Embryonic facial prominence (tissue), 1 donor: Measurements from ENCODE around the gene OSBPL9.

ENCODE experiments used
- DNase-seq: peaks from one replicate; pipeline ENCODE4 v3.0.0-alpha.2; 2016; ENCODE audit errors: extremely low spot score

The OSBPL9 gene

GRCh38 chr1:51616903-51617708 lies at the start of gene OSBPL9:
OSBPL9 (plus strand) TSS chr1:51617092; CDS start chr1:51617111, 19 bp downstream.
- peak; percentile 86 for DNase-seq

GRCh38 chr1:51567653-51568052 lies 49.2 kb upstream of the OSBPL9 start:
- no peak for DNase-seq

DNA sequence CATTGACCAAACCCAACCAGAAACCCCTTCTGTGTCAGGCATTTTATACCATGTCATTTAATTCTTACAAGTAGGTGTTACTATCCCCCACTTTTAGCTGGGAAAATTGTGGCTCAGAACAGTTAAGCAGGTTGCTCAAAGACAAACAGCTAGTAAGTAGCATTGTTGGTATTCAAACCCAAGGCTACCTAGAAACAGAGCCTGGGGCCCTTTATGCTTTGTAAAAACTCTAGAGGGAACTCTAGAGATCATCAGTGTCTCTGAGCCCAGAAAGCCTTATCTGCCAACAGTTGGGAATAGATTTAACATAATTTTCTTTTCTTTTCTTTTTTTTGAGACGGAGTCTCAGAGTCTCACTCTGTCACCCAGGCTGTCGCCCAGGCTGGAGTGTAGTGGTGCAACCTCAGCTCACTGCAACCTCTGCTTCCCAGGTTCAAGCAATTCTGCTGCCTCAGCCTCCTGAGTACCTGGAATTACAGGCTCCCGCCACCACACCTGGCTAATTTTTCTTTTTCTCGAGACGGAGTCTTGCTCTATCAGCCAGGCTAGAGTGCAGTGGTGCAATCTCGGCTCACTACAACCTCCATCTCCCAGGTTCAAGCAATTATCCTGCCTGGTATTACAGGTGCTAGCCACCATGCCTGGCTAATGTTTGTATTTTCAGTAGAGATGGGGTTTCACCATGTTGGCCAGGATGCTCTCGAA lies 48.5 kb upstream of the OSBPL9 start:
- no peak for DNase-seq

DNA sequence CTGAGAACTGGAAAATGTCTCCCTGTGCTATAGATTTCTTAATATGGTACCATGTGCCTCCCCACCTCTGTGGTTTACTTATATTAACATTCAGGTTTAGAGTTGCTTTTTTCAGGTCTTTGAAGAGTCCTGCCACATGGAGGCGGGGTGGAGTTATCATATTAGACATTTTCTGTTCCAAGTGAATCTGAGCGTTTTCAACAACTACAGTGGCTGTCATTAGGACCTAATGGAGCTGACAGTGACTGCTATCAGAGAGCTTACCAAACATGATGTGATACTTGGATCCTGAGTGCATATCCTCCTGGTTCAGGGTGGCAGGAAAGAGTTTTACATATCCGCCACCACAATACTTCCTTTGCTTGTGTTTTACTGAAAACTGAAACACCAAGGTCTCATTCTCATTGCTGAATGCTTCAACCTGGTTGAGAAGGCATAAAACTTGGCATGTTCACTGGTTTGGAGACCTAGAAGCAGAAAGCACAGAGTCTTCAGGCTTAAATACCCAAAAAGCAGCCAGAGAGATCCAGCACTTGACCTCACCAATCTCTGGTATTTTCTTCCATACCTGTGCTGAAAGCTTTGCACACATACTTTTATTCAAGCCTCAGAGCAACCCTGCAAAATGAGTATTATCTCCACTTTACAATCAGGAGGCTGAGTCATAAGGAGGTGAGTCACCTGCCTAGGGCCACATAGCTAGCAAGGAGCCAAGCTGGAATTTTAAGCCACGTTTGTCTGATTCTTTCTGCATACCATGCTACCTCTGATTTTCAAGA lies 47.4 kb upstream of the OSBPL9 start:
- DNase-seq: no peak

DNA sequence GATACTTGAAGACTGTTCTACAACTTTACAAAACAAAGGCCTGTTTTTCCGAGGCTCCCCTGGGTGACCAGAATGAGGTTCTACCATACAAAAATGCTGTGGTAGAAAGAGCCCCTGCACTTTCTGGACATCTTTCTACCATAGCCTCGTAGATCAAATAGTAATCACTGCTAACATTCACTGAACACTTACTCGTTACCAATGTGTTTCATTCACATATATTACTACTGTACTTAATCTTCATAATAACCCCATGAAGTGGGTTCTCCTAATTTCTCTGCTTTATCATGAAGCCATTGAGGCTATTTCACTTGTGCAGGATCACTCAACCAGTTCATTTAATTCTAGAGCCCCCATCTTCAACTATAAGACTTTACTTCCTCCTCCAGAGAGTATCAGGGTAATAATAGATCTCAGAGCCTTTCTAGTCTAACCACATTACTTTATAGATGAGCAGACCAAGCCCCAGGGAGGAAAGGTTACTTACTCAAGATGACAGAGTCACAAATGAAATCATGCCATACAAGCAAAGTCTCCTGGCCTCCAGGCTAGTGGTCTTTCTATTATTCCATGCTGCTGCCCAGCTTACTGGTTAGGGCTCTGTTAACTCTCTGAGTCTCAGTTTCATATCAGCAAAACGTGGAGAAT lies 46.7 kb upstream of the OSBPL9 start:
- no peak for DNase-seq

GRCh38 chr1:51572365-51572764 lies 44.5 kb upstream of the OSBPL9 start:
- no peak for DNase-seq

GRCh38 chr1:51574796-51575195 lies 42.1 kb upstream of the OSBPL9 start:
- no peak for DNase-seq

GRCh38 chr1:51575406-51576084 lies 41.3 kb upstream of the OSBPL9 start:
- no peak for DNase-seq

GRCh38 chr1:51576085-51576444 lies 40.8 kb upstream of the OSBPL9 start:
- DNase-seq: no peak

GRCh38 chr1:51576923-51577322 lies 40.0 kb upstream of the OSBPL9 start:
- no peak for DNase-seq

- no peak for DNase-seq
Observed at GRCh38 chr1:51578383-51579109, 38.3 kb upstream of the OSBPL9 start.

GRCh38 chr1:51581238-51581637 lies 35.7 kb upstream of the OSBPL9 start:
- no peak for DNase-seq

GRCh38 chr1:51583532-51583931 lies 33.4 kb upstream of the OSBPL9 start:
- no peak for DNase-seq

GRCh38 chr1:51584021-51584420 lies 32.9 kb upstream of the OSBPL9 start:
- DNase-seq: no peak

DNA sequence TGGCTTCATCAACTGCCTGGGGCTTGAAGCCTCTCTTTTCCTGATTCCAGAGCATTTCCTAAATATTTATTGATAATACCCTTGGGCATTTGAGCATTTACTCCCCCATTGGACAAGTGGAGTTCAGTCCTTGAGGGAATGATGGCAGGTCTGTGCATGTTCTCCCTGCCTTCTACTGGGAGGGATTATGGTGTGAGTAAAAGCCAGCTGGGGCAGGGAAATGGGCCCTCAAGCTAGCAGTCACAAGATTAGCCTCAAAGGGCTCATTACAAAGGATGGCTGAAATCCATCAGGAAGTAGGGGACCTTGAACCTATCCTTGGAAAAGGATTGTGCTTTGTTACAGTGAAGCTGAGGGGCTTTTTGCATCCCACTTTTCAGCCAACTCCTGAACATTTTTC lies 24.2 kb upstream of the OSBPL9 start:
- DNase-seq: no peak

DNA sequence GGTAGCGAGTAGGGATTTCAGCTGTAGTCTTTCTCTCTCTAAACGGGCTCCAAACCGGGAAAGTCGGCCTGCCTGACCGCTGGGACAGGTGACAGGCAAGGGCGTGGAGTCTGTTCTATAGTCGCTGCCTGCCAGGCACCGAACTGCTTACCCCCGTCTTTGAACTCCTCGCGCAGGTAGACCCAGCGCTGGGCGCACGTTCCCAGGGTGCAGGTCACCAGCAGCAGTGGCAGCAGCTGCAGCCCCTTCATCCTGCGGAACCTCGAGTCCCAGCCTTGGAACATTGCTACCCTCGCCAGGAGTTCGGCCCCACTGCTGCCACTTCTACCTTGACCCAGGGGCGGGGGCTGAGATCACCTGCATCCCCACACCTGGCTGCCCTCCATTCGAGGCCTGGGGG lies 22.2 kb upstream of the OSBPL9 start:
- no peak for DNase-seq

- DNase-seq: no peak
Observed at GRCh38 chr1:51600529-51600928, 16.4 kb upstream of the OSBPL9 start.

DNA sequence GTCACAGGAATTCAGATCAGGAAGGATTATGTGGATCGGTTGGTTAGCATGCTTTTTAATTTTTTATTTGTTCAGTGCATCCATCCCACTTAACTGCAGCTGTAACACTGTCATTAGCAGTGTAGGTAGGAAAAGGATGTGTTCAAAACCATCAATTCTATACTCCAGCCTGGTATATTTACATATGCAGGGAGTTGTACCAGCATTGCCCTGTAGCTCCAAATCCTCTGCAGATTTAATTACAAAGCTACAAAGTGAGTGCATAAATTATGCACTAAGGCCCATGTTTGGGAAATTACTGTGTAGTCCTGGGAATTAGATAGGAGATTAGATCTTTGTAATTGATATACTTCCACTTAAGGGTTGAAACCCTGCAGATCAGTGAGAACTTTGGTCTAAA lies 15.9 kb upstream of the OSBPL9 start:
- DNase-seq: no peak

- DNase-seq: no peak
Observed at GRCh38 chr1:51605961-51606723, 10.8 kb upstream of the OSBPL9 start.

GRCh38 chr1:51607681-51608095 lies 9.2 kb upstream of the OSBPL9 start:
- DNase-seq: no peak
